H1 (cell line): Measurements from ENCODE around the gene CCDC28B. TPM values are rescaled to one million over a fixed set of nuclear protein-coding genes. Genes with fewer than 3 reads are reported as not detected.

Experiments
- CTCF ChIA-PET: fragments of 300-600 bp; sonication (Branson Sonifier 250); formaldehyde crosslinking; loops from one replicate; lab custom pipeline; 2021; ENCODE audit not compliant: partially characterized antibody; lab: Charles Lee
- POLR2A ChIA-PET: fragments of 300-600 bp; sonication (Branson Sonifier 250); formaldehyde crosslinking; loops from one replicate; lab custom pipeline; 2021; ENCODE audit warnings: inconsistent platforms; ENCODE audit not compliant: partially characterized antibody; lab: Charles Lee
- DNase-seq, 2 experiments: peaks; one replicate each; pipeline versions ENCODE4 v3.0.0 to v3.0.0-alpha.2; 2010 to 2022; ENCODE audit warnings: low spot score in 2 of 2, low read depth in 1 of 2, mixed read lengths in 1 of 2
- FAIRE-seq: peaks from 2 replicates; lab custom pipeline; 2011; peaks lifted over from hg19 to GRCh38; lab: Jason Lieb, UNC
- H2AFZ ChIP-seq: 2 replicates; pipeline ENCODE4 v1.8.1; 2012; ENCODE audit warnings: low read length, inconsistent platforms
- H2AK5ac ChIP-seq: 2 replicates; pipeline ENCODE4 v1.6.1; 2013; ENCODE audit warnings: low read depth, low read length
- H2BK120ac ChIP-seq: replicated peaks from 2 replicates; pipeline ENCODE3; 2013; ENCODE audit warnings: low read depth, low read length, inconsistent platforms
- H2BK12ac ChIP-seq: 2 replicates; pipeline ENCODE4 v1.6.1; 2013; ENCODE audit warnings: low read depth, low read length
- H2BK15ac ChIP-seq: 2 replicates; pipeline ENCODE4 v1.6.1; 2013; ENCODE audit warnings: low read length
- H2BK20ac ChIP-seq: 2 replicates; pipeline ENCODE4 v1.6.1; 2013; ENCODE audit warnings: low read length
- H2BK5ac ChIP-seq: 2 replicates; pipeline ENCODE4 v1.6.1; 2013; ENCODE audit warnings: low read depth, low read length
- H3K14ac ChIP-seq: 2 replicates; pipeline ENCODE4 v1.6.1; 2013; ENCODE audit warnings: inconsistent platforms; ENCODE audit not compliant: insufficient read length
- H3K18ac ChIP-seq: 2 replicates; pipeline ENCODE4 v1.6.1; 2013; ENCODE audit warnings: low read length; ENCODE audit errors: extremely low read depth
- H3K23ac ChIP-seq: 2 replicates; pipeline ENCODE4 v1.6.1; 2013; ENCODE audit warnings: inconsistent platforms; ENCODE audit not compliant: insufficient read length
- H3K23me2 ChIP-seq: 2 replicates; pipeline ENCODE4 v1.6.1; 2013; ENCODE audit warnings: low read depth, low read length
- H3K27ac ChIP-seq: 2 replicates; pipeline ENCODE4 v1.6.1; 2011; ENCODE audit warnings: low read depth, low read length, inconsistent platforms
- H3K27me3 ChIP-seq, 4 experiments: replicated peaks in 1 of 4; 1 replicate in 1 of 4; 2 replicates in 3 of 4; pipeline versions ENCODE4 v1.6.1 to v1.8.1; 2011 to 2013; ENCODE audit warnings: low read length in 3 of 4, mild to moderate bottlenecking in 3 of 4, inconsistent platforms in 2 of 4, mixed read lengths in 2 of 4, moderate library complexity in 1 of 4; ENCODE audit not compliant: control insufficient read depth in 3 of 4, insufficient read depth in 3 of 4; ENCODE audit errors: extremely low read depth in 1 of 4
- H3K36me3 ChIP-seq, 4 experiments: 2 replicates each; pipeline versions ENCODE4 v1.6.1 to v1.8.1; 2011 to 2013; ENCODE audit warnings: mild to moderate bottlenecking in 4 of 4, low read length in 3 of 4, moderate library complexity in 2 of 4, control low read depth in 1 of 4, inconsistent platforms in 1 of 4; ENCODE audit not compliant: insufficient read depth in 4 of 4, control insufficient read depth in 2 of 4
- H3K4ac ChIP-seq: replicated peaks from 2 replicates; pipeline ENCODE3; 2013; ENCODE audit warnings: low read length, low read depth, mixed read lengths, inconsistent platforms; ENCODE audit not compliant: insufficient read length
- H3K4me1 ChIP-seq, 4 experiments: replicated peaks in 1 of 4; 1 replicate in 1 of 4; 2 replicates in 3 of 4; pipeline versions ENCODE4 v1.6.1 to v1.8.1; 2011 to 2013; ENCODE audit warnings: low read length in 3 of 4, inconsistent platforms in 2 of 4, mixed read lengths in 1 of 4; ENCODE audit not compliant: insufficient read depth in 4 of 4, control insufficient read depth in 3 of 4
- H3K4me2 ChIP-seq, 2 experiments: 2 replicates each; pipeline versions ENCODE4 v1.6.1 to v1.8.1; 2011 to 2013; ENCODE audit warnings: low read depth in 2 of 2, low read length in 2 of 2, control low read depth in 1 of 2, inconsistent platforms in 1 of 2, mild to moderate bottlenecking in 1 of 2; ENCODE audit not compliant: insufficient read depth in 1 of 2
- H3K4me3 ChIP-seq, 4 experiments: fragments of 200-600, 300-600 bp in 1 of 4; sonication (generic), shearing (Covaris generic), sonication (Bioruptor Twin) in 1 of 4; 2 replicates each; pipeline versions ENCODE4 v1.5.1 to v1.8.1; 2011 to 2016; ENCODE audit warnings: low read length in 4 of 4, low read depth in 3 of 4, control low read depth in 2 of 4, inconsistent platforms in 2 of 4, mild to moderate bottlenecking in 2 of 4, mixed read lengths in 1 of 4, moderate library complexity in 1 of 4; ENCODE audit not compliant: insufficient read depth in 2 of 4; ENCODE audit errors: extremely low read depth in 1 of 4
- H3K56ac ChIP-seq: replicated peaks from 2 replicates; pipeline ENCODE3; 2013; ENCODE audit warnings: low read depth, mild to moderate bottlenecking, mixed read lengths, low read length, inconsistent platforms; ENCODE audit not compliant: insufficient read length
- H3K79me1 ChIP-seq: 2 replicates; pipeline ENCODE4 v1.6.1; 2013; ENCODE audit warnings: low read depth, low read length, control low read depth
- H3K79me2 ChIP-seq, 2 experiments: 2 replicates each; pipeline versions ENCODE4 v1.6.1 to v1.8.1; 2012 to 2013; ENCODE audit warnings: low read length in 2 of 2, mild to moderate bottlenecking in 2 of 2, inconsistent platforms in 1 of 2; ENCODE audit not compliant: insufficient read depth in 2 of 2, control insufficient read depth in 1 of 2
- H3K9ac ChIP-seq, 4 experiments: replicated peaks in 1 of 4; 1 replicate in 1 of 4; 2 replicates in 3 of 4; pipeline versions ENCODE4 v1.6.1 to v1.8.1; 2011 to 2013; ENCODE audit warnings: low read depth in 3 of 4, low read length in 3 of 4, control low read depth in 2 of 4, mild to moderate bottlenecking in 2 of 4, moderate library complexity in 2 of 4, inconsistent platforms in 1 of 4; ENCODE audit errors: extremely low read depth in 1 of 4
- H3K9me3 ChIP-seq, 2 experiments: 2 replicates each; pipeline versions ENCODE4 v1.6.1 to v1.8.1; 2012 to 2013; ENCODE audit warnings: mild to moderate bottlenecking in 2 of 2, moderate library complexity in 2 of 2, control low read depth in 1 of 2, inconsistent platforms in 1 of 2, low read depth in 1 of 2, low read length in 1 of 2, mixed read lengths in 1 of 2; ENCODE audit not compliant: insufficient read depth in 2 of 2
- H4K20me1 ChIP-seq, 2 experiments: replicated peaks in 1 of 2; 2 replicates each; pipeline versions ENCODE3 to v1.8.1; 2011 to 2013; ENCODE audit warnings: inconsistent platforms in 2 of 2, low read length in 2 of 2, mild to moderate bottlenecking in 1 of 2; ENCODE audit not compliant: insufficient read depth in 2 of 2, control insufficient read depth in 1 of 2
- H4K5ac ChIP-seq: 2 replicates; pipeline ENCODE4 v1.6.1; 2013; ENCODE audit warnings: low read length, low read depth, mixed read lengths, inconsistent platforms; ENCODE audit not compliant: insufficient read length
- H4K8ac ChIP-seq: 2 replicates; pipeline ENCODE4 v1.8.0; 2013; ENCODE audit warnings: mild to moderate bottlenecking, moderate library complexity, low read length, inconsistent platforms; ENCODE audit not compliant: insufficient read depth; ENCODE audit errors: extremely low read depth
- H4K91ac ChIP-seq: replicated peaks from 2 replicates; pipeline ENCODE3; 2013; ENCODE audit warnings: low read length, mixed read lengths, inconsistent platforms; ENCODE audit not compliant: insufficient read length
- ATF3 ChIP-seq: IDR thresholded peaks from 2 replicates; pipeline ENCODE4 v1.6.1; 2011; ENCODE audit warnings: low read depth, mild to moderate bottlenecking, low read length; ENCODE audit not compliant: insufficient read depth
- CHD2 ChIP-seq: IDR thresholded peaks from 2 replicates; pipeline ENCODE4 v1.6.1; 2012; ENCODE audit warnings: low read length, improper control_type of control experiment
- FOSL1 ChIP-seq: IDR thresholded peaks from 2 replicates; pipeline ENCODE4 v1.6.1; 2011; ENCODE audit warnings: mild to moderate bottlenecking, low read depth, low read length, moderate library complexity; ENCODE audit not compliant: insufficient read depth
- HDAC2 ChIP-seq, 2 experiments: fragments of 300-600 bp in 1 of 2; sonication (generic) in 1 of 2; IDR thresholded peaks; 2 replicates each; pipeline ENCODE4 v1.6.1; 2011 to 2012; ENCODE audit warnings: low read depth in 2 of 2, low read length in 2 of 2, mild to moderate bottlenecking in 2 of 2, moderate library complexity in 2 of 2, borderline replicate concordance in 1 of 2, inconsistent platforms in 1 of 2
- JUN ChIP-seq: IDR thresholded peaks from 2 replicates; pipeline ENCODE4 v1.6.1; 2011; ENCODE audit warnings: low read depth, mild to moderate bottlenecking, improper control_type of control experiment, low read length
- KDM4A ChIP-seq: IDR thresholded peaks from one replicate; pipeline ENCODE4 v1.7.1; 2012; ENCODE audit warnings: low read depth, mild to moderate bottlenecking, moderate library complexity, low read length, inconsistent platforms; ENCODE audit not compliant: severe bottlenecking
- POLR2AphosphoS5 ChIP-seq: IDR thresholded peaks from 2 replicates; pipeline ENCODE4 v1.6.1; 2011; ENCODE audit warnings: low read depth, low read length
- RFX5 ChIP-seq: IDR thresholded peaks from 2 replicates; pipeline ENCODE4 v1.6.1; 2011; ENCODE audit warnings: low read depth, low read length, improper control_type of control experiment, borderline replicate concordance
- RXRA ChIP-seq: IDR thresholded peaks from 2 replicates; pipeline ENCODE4 v1.6.1; 2011; ENCODE audit warnings: low read depth, mild to moderate bottlenecking, low read length, moderate library complexity; ENCODE audit not compliant: insufficient read depth
- SP1 ChIP-seq: IDR thresholded peaks from 2 replicates; pipeline ENCODE4 v1.6.1; 2011; ENCODE audit warnings: low read depth, low read length
- SP4 ChIP-seq: IDR thresholded peaks from 2 replicates; pipeline ENCODE4 v1.6.1; 2012; ENCODE audit warnings: low read length, inconsistent platforms
- YY1 ChIP-seq: IDR thresholded peaks from 2 replicates; pipeline ENCODE4 v1.6.1; 2011; ENCODE audit warnings: low read depth, mild to moderate bottlenecking, low read length
- WGBS, 2 experiments: shearing (Covaris generic) in 1 of 2; methylation state at CpG; one replicate each; pipeline versions ENCODE4 v1.1.6 to v1.1.7; 2013 to 2015; ENCODE audit warnings: low lambda C conversion rate in 2 of 2, mixed read lengths in 2 of 2, inconsistent platforms in 1 of 2, low coverage in 1 of 2, missing lambda C conversion rate in 1 of 2; ENCODE audit not compliant: insufficient replicate concordance in 2 of 2, insufficient coverage in 1 of 2, insufficient read length in 1 of 2; ENCODE audit errors: extremely low coverage in 1 of 2, missing lambda C conversion rate in 1 of 2; 5-methylcytosine and 5-hydroxymethylcytosine counted together
- polyA plus RNA-seq, 7 experiments: library from polyadenylated mRNA; depleted of rRNA in 3 of 7; stranded (reverse) in 5 of 7; unstranded in 2 of 7; fragments of >200 nt in 5 of 7; fragments of 200-250 nt in 2 of 7; gene quantifications; 1 replicate in 5 of 7; 2 replicates in 1 of 7; 4 replicates in 1 of 7; pipeline versions ENCODE4 v1.2.1 to v1.2.3, GENCODE V29; 2011 to 2013; ENCODE audit warnings: missing spikeins in 2 of 7, mixed read lengths in 2 of 7
- total RNA-seq: library from RNA; stranded (reverse); fragmentation: NEBNext Ultra II Directional; extraction: Animal tissue kit (Norgen Biotek cat#: 25700); gene quantifications from 2 replicates; pipeline ENCODE4 v1.2.1, GENCODE V29; 2021

CCDC28B gene
- total and polyA plus RNA-seq, 2 of the 8 experiments (the other 6 are each of a cell fraction or from before 2014, with no cell fraction given), result 16.7 to 17.1 TPM

- no peak overlapping the region for H4K91ac ChIP-seq
- H3K4me3 ChIP-seq, result no peak overlapping the region
- H3K4me1 ChIP-seq, result no peaks in the 10 kb centered on the region
- no peak overlapping the region for H2BK120ac ChIP-seq
- FAIRE-seq (no peak), DNase-seq (no peak)
- H3K14ac ChIP-seq, result no peak overlapping the region
- peaks cover 13 to 14% of the 10 kb centered on the region in 2 experiments for H4K20me1 ChIP-seq
- H3K4me2 ChIP-seq, result no peak overlapping the region
- H4K8ac ChIP-seq, result no peak overlapping the region
- peaks cover 60 to 98% (median 90%) of the 10 kb centered on the region in 4 experiments for H3K36me3 ChIP-seq
- H3K9ac ChIP-seq, result no peak overlapping the region
- H3K23ac ChIP-seq, result no peak overlapping the region
- no peak overlapping the region for H4K5ac ChIP-seq
- no peak overlapping the region for H3K18ac ChIP-seq
- POLR2A ChIA-PET, result interaction anchor here (0.6 to 21.3 kb wide), 7 partner anchors 4 to 275 kb away, joined by 3 to 332 read pairs (median 5); partner anchors contain the start of genes CCDC28B, DCDC2B, IQCC and MARCKSL1
- no peaks in the 10 kb centered on the region for H3K9me3 ChIP-seq
- CTCF ChIA-PET, result interaction anchor here (0.6 to 2.5 kb wide), 9 partner anchors 8 to 124 kb away, joined by 3 to 6 read pairs (median 4); partner anchors contain the start of gene CCDC28B
- peak overlapping the region; percentile 28; the same call in 1 of the 2 replicates for H2BK5ac ChIP-seq
- no peak overlapping the region for H2BK15ac ChIP-seq
- H2BK12ac ChIP-seq, result no peak overlapping the region
- no peak overlapping the region for H3K56ac ChIP-seq
- H2AK5ac ChIP-seq, result no peak overlapping the region
- H3K79me2 ChIP-seq, result no peaks in the 10 kb centered on the region
- no peak overlapping the region for H3K4ac ChIP-seq
- no peak overlapping the region for H2BK20ac ChIP-seq
- 0 out of 2 replicates have a peak, but pooled peaks cover 3% of the 10 kb centered on the region for H3K79me1 ChIP-seq
- H3K27ac ChIP-seq, result no peak overlapping the region
- no peak overlapping the region for H2AFZ ChIP-seq
- H3K23me2 ChIP-seq, result no peaks in the 10 kb centered on the region
- WGBS, 2 experiments, result 81% methylated on average over 8 of the region's 8 CpGs; no CpG with 5 or more reads in 1 of the 2 experiments
- H3K27me3 ChIP-seq, result no peaks in the 10 kb centered on the region
- no peak for TF ChIP-seq HDAC2 (IDR thresholded peaks at IDR 0.05; ENCODE audit: borderline replicate concordance in 1 of 2, low read depth in 2 of 2, low read length in 2 of 2)
- no peak for TF ChIP-seq RXRA
- TF ChIP-seq YY1, result no peak
- no peak for TF ChIP-seq SP4
- TF ChIP-seq KDM4A, result no peak
- TF ChIP-seq FOSL1, result no peak
- TF ChIP-seq JUN, result no peak
- no peak for TF ChIP-seq RFX5
- TF ChIP-seq POLR2AphosphoS5, result no peak
- TF ChIP-seq SP1, result no peak
- no peak for TF ChIP-seq ATF3
- no peak for TF ChIP-seq CHD2
Observed at GRCh38 chr1:32192220-32192948, 8.0 kb upstream of the CCDC28B start.
